ENCODE results near the gene ARHGAP24.

The ARHGAP24 gene

GRCh38 chr4:85607624-85608023, 132.7 kb downstream of the ARHGAP24 start:
- H3K4me3 ChIP-seq (replicated peaks; ENCODE audit: low read depth, low read length) = no peak overlapping the region
- TF ChIP-seq CTCF (IDR thresholded peaks at IDR 0.05; ENCODE audit: low read depth, low read length, missing control alignments) = no peak
- no peak for DNase-seq (ENCODE audit: extremely low read depth, low read depth)

- TF ChIP-seq CTCF (IDR thresholded peaks at IDR 0.05; ENCODE audit: low read depth, low read length, missing control alignments) = no peak
- DNase-seq (ENCODE audit: extremely low read depth, low read depth) = no peak
- H3K4me3 ChIP-seq (replicated peaks; ENCODE audit: low read depth, low read length) = no peak overlapping the region
These were observed 135.5 kb downstream of the ARHGAP24 start for GRCh38 chr4:85610450-85610849.

- DNase-seq (ENCODE audit: extremely low read depth, low read depth) = no peak
- H3K4me3 ChIP-seq (replicated peaks; ENCODE audit: low read depth, low read length) = no peak overlapping the region
- no peak for TF ChIP-seq CTCF (IDR thresholded peaks at IDR 0.05; ENCODE audit: low read depth, low read length, missing control alignments)
These were observed 136.7 kb downstream of the ARHGAP24 start for GRCh38 chr4:85611661-85612060.

- no peak for TF ChIP-seq CTCF (IDR thresholded peaks at IDR 0.05; ENCODE audit: low read depth, low read length, missing control alignments)
- no peak for DNase-seq (ENCODE audit: extremely low read depth, low read depth)
- H3K4me3 ChIP-seq (replicated peaks; ENCODE audit: low read depth, low read length) = no peak overlapping the region
These were observed 139.0 kb downstream of the ARHGAP24 start for GRCh38 chr4:85613901-85614300.

GRCh38 chr4:85615952-85616351, 141.0 kb downstream of the ARHGAP24 start:
- no peak for DNase-seq (ENCODE audit: extremely low read depth, low read depth)
- H3K4me3 ChIP-seq (replicated peaks; ENCODE audit: low read depth, low read length) = no peak overlapping the region
- TF ChIP-seq CTCF (IDR thresholded peaks at IDR 0.05; ENCODE audit: low read depth, low read length, missing control alignments) = no peak

- no peak for DNase-seq (ENCODE audit: extremely low read depth, low read depth)
- no peak overlapping the region for H3K4me3 ChIP-seq (replicated peaks; ENCODE audit: low read depth, low read length)
- TF ChIP-seq CTCF (IDR thresholded peaks at IDR 0.05; ENCODE audit: low read depth, low read length, missing control alignments) = no peak
These were observed 142.3 kb downstream of the ARHGAP24 start for GRCh38 chr4:85617202-85617601.

- H3K4me3 ChIP-seq (replicated peaks; ENCODE audit: low read depth, low read length) = no peak overlapping the region
- TF ChIP-seq CTCF (IDR thresholded peaks at IDR 0.05; ENCODE audit: low read depth, low read length, missing control alignments) = no peak
- no peak for DNase-seq (ENCODE audit: extremely low read depth, low read depth)
These were observed 158.0 kb downstream of the ARHGAP24 start for GRCh38 chr4:85632981-85633380.

Data from HFF-Myc (cell line).